GM18508 (cell line): ENCODE measurements around the gene FIBIN.
"Not testable (repeated sequence)": the region's sequence is repeated elsewhere in the genome, so short reads cannot be mapped to it uniquely, and the experiment has no call there.

Experiments used
- ATAC-seq: cut with Tn5 transposase; IDR thresholded peaks from one replicate; pipeline ENCODE4 v1.9.1; 2021; ENCODE audit warnings: moderate number of reproducible peaks; ENCODE audit not compliant: insufficient read depth, unreplicated experiment

The FIBIN gene

GRCh38 chr11:26976389-26976788 lies 17.5 kb upstream of the FIBIN start:
- no peak for ATAC-seq

GRCh38 chr11:26977209-26977608 lies 16.7 kb upstream of the FIBIN start:
- ATAC-seq: not testable (repeated sequence)

GRCh38 chr11:26983645-26984044 lies 10.3 kb upstream of the FIBIN start:
- ATAC-seq: no peak

- no peak for ATAC-seq
Measured at GRCh38 chr11:26985470-26985869, 8.4 kb upstream of the FIBIN start.

GRCh38 chr11:26985943-26986342 lies 8.0 kb upstream of the FIBIN start:
- no peak for ATAC-seq

- no peak for ATAC-seq
Measured at GRCh38 chr11:26987272-26987671, 6.6 kb upstream of the FIBIN start.

GRCh38 chr11:26987731-26988130 lies 6.2 kb upstream of the FIBIN start:
- no peak for ATAC-seq

- no peak for ATAC-seq
Measured at GRCh38 chr11:26992031-26992541, 1.8 kb upstream of the FIBIN start.

GRCh38 chr11:26994631-26995095 lies 751 bp downstream of the FIBIN start:
- no peak for ATAC-seq

GRCh38 chr11:26995701-26996460 lies 2.0 kb downstream of the FIBIN start:
- ATAC-seq: no peak

- no peak for ATAC-seq
Measured at GRCh38 chr11:26997378-26997777, 3.5 kb downstream of the FIBIN start.

GRCh38 chr11:27001136-27001730 lies 7.3 kb downstream of the FIBIN start:
- not testable (repeated sequence) for ATAC-seq

GRCh38 chr11:27002431-27002830 lies 8.5 kb downstream of the FIBIN start:
- ATAC-seq: no peak

GRCh38 chr11:27002838-27003237 lies 8.9 kb downstream of the FIBIN start:
- ATAC-seq: no peak

- ATAC-seq: no peak
Measured at GRCh38 chr11:27004103-27004502, 10.2 kb downstream of the FIBIN start.

- ATAC-seq: no peak
Measured at GRCh38 chr11:27008811-27009535, 15.1 kb downstream of the FIBIN start.

- no peak for ATAC-seq
Measured at GRCh38 chr11:27011560-27012233, 17.8 kb downstream of the FIBIN start.

GRCh38 chr11:27012234-27012921 lies 18.5 kb downstream of the FIBIN start:
- no peak for ATAC-seq

- ATAC-seq: no peak
Measured at GRCh38 chr11:27013781-27014361, 20.0 kb downstream of the FIBIN start.
